Coronary artery (tissue), 2 donors: ENCODE results near the gene TOGARAM1.

ENCODE experiments used
- DNase-seq: peaks from one replicate; pipeline ENCODE4 v3.0.0-alpha.2; 2017; ENCODE audit warnings: low spot score
- H3K27ac ChIP-seq, 2 donors: fragments of 200-600 bp; sonication (generic); one replicate each; pipeline ENCODE4 v1.5.1; 2016 to 2019
- H3K4me3 ChIP-seq: fragments of 200-600 bp; sonication (generic); 2 replicates; pipeline ENCODE4 v1.5.1; 2016; ENCODE audit warnings: mild to moderate bottlenecking, moderate library complexity
- TF ChIP-seq, protein P1 (sequence below): fragments of 200-600 bp; sonication (generic); IDR thresholded peaks from one replicate; pipeline ENCODE4 v1.5.1; 2019; ENCODE audit warnings: antibody characterized with exemption

The TOGARAM1 gene

DNA sequence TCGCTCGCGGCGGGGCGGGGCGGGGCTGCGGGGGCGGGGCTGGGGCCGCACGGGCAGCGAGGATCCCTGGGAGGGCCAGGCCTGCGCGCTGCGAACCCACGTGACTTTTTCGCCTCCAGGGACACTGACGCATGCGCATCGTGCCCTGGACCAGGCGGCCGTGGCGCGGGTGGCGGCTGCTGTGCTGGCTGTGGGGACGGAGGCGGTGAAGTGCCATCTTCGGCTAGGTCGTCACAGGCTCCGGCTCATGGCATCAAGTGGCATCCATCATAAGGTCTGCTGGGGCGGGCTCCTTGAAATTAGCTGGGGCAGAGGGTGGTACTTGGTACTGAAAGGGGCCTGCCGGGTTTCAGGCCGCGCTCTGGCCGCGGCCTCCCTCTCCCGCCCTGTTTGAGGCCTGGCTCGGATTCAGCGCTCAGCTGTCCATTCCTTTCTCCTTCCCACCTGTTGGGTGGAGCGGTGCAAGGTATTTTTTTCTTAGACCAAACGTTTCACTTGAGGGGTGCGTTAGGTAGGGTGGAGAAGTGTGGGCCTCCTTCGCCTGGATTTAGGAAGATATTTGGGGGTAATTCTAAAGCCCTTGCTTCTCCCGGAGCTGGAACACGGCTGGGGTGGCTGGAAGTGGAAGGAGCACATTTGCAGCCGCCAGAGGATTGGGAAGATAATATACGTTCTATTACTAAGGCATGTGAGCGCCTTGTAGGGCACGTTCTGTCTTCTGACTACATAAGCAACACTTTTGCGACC lies 122.2 kb downstream of the TOGARAM1 start, which contains the start of gene PRPF39:
TSS of gene PRPF39 (plus strand) at position 141 of the 747 bp plus-strand sequence. CDS start 11,124 bp downstream, outside the sequence.
- TF ChIP-seq, protein P1, sequence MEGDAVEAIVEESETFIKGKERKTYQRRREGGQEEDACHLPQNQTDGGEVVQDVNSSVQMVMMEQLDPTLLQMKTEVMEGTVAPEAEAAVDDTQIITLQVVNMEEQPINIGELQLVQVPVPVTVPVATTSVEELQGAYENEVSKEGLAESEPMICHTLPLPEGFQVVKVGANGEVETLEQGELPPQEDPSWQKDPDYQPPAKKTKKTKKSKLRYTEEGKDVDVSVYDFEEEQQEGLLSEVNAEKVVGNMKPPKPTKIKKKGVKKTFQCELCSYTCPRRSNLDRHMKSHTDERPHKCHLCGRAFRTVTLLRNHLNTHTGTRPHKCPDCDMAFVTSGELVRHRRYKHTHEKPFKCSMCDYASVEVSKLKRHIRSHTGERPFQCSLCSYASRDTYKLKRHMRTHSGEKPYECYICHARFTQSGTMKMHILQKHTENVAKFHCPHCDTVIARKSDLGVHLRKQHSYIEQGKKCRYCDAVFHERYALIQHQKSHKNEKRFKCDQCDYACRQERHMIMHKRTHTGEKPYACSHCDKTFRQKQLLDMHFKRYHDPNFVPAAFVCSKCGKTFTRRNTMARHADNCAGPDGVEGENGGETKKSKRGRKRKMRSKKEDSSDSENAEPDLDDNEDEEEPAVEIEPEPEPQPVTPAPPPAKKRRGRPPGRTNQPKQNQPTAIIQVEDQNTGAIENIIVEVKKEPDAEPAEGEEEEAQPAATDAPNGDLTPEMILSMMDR: no peak
- peak within 1 kb of the TSS; percentile 80 for H3K4me3 ChIP-seq
- H3K27ac ChIP-seq: peak within 1 kb of the TSS; percentile 73 to 87
- peak; percentile 97 for DNase-seq

DNA sequence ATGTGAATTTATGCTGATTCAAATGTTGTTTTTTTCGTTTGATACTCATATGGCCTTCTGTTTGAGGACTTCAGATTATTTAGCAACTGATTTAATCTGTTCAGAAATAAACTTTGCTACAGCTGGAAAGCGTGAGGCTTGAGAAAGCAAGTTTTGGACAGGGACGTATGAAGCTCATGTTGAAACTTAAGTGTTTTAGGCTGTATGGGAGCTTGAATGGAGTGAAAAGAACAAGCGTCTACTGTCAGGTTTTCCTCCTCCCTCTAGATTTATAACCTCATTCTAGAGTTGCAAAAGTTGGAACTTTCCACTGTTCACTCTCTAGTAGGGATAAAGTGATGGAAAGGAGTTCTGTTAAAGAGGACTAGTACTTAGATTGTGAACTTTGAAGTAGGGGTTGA lies 123.0 kb downstream of the TOGARAM1 start:
- H3K4me3 ChIP-seq: peak overlapping the region; percentile 80
- TF ChIP-seq, protein P1: no peak
- peak overlapping the region; percentile 73 to 87 for H3K27ac ChIP-seq
- no peak for DNase-seq

DNA sequence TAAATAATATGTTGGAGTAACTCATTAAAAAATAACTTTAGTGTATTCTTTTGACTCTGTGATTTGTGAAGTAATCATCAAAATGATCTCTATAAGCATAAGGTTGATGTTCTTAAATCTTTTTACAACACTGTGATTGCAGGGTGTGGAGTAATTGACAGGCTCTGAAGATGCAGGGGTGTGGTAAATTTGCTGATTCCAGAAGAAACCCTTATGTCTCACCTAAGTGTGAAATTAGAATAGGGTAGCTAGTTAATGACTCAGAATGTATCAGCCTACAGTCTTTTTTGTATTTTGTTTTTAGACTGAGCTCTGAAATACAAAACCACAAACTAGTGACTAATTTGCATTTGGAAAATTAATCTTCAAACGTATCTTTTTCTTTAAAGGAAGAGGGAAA lies 127.8 kb downstream of the TOGARAM1 start:
- Histone ChIP-seq H3K27ac (no peak overlapping the region), H3K4me3 (no peak overlapping the region)
- DNase-seq: no peak
- TF ChIP-seq, protein P1: no peak

DNA sequence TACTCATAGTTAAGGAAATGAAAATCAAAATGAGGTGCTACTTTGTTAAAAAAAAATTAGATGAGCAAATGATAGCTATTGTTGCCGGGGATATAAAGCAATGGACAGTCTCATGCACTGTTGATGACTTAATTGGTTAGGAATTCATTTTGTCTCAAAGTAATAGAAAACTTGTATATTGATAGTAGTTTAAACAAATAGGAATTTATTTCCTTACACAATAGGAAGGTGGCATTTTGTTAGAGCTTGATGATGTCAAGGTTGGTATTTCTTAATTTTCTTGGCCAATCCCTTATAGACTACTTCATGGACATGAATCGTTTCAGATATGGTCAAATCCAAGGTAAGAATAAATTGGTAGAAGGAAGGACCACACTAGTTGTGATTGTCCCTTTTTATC lies 129.7 kb downstream of the TOGARAM1 start:
- DNase-seq: no peak
- H3K27ac ChIP-seq: no peak overlapping the region
- TF ChIP-seq, protein P1: no peak
- no peak overlapping the region for H3K4me3 ChIP-seq

DNA sequence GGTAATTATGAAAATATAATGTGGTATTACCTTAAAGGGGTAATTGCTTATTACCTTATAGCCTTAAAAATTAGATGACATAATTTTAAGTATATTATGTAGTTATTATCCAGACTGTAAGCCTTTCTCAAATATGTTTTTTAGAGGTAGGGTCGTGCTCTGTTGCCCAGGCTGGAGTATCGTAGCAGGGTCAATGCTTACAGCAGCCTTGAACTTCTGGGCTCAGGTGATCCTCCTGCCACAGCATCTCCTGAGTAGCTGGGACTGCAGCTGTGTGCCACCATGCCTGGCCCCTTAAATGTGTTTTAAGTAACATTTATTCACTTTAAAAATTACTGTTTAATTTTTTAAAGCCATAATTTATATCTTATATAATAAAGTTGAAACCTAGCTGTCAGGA lies 132.3 kb downstream of the TOGARAM1 start:
- no peak for DNase-seq
- Histone ChIP-seq H3K27ac (no peak overlapping the region), H3K4me3 (no peak overlapping the region)
- TF ChIP-seq, protein P1: no peak

DNA sequence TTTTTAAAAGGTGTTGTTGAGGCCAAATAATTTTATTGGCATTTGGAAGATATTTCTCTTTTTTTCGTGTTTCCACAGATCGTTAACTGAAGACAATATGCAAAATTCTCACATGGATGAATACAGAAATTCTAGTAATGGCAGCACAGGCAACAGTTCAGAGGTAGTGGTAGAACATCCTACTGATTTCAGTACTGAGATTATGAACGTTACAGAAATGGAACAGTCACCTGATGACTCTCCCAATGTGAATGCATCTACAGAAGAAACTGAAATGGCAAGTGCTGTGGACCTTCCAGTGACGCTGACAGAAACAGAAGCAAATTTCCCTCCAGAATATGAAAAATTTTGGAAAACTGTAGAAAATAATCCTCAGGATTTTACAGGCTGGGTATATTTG lies 133.2 kb downstream of the TOGARAM1 start:
- TF ChIP-seq, protein P1: no peak
- DNase-seq: no peak
- no peak overlapping the region for H3K27ac ChIP-seq
- H3K4me3 ChIP-seq: no peak overlapping the region

DNA sequence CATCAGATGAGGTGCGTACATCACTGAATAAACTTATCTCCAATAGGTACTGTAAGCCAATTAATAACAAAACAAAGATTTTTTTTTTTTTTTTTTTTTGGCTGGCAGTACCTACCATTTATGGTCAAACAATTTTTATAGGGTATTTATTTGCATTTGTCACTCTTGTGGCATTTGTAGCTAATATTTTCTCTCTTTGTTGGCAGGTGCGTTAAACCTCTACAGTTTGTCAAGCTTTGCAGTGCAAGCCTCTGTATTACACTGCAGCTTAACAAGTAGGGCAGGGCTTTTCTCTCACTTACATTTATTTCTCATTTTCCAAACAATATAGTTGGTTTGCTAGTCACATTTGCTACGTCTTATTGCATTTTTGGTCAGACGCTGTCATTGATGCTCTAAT lies 134.2 kb downstream of the TOGARAM1 start:
- TF ChIP-seq, protein P1: no peak
- no peak overlapping the region for H3K4me3 ChIP-seq
- no peak overlapping the region for H3K27ac ChIP-seq
- no peak for DNase-seq
